ENCODE data around the gene ITPR3.
"Not testable (repeated sequence)": the region's sequence is repeated elsewhere in the genome, so short reads cannot be mapped to it uniquely, and the experiment has no call there.

ITPR3 gene

DNA sequence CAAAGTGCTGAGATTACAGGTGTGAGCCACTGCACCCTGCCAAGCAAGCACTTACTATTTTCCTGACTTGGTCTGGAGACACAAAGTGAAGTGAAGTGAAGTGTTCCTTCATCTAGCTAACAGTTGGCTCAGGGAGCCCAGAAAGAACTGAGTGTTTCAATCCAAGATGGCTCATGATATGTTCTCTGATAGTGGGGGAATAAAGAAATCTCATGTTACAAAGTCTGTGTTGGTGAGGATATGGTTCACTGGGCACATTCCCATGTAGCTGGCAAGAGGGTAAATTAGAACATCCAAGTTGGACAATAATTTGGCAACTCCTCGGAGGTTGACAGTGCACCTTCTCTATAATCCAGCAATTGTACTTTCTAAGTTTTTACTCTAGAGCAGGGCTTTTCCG lies 5.0 kb upstream of the ITPR3 start:
- DNase-seq, result no peak

DNA sequence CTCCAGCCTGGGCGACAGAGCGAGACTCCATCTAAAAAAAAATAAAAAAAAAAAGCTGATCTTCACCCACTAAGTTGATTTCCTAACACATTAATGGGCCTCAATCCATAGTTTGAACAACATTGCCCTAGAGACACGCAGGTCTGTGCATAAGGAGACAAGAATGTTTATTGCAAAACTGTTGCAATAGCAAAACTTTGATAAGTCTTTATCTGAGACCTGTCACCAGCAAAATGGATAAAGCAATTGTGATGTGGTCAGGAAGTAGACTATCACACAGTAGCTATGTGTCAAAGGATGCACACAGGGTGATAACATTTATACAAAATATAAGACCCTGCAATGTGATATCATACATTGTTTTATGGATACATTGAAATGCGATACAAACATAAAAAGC lies 4.2 kb upstream of the ITPR3 start:
- no peak for DNase-seq

DNA sequence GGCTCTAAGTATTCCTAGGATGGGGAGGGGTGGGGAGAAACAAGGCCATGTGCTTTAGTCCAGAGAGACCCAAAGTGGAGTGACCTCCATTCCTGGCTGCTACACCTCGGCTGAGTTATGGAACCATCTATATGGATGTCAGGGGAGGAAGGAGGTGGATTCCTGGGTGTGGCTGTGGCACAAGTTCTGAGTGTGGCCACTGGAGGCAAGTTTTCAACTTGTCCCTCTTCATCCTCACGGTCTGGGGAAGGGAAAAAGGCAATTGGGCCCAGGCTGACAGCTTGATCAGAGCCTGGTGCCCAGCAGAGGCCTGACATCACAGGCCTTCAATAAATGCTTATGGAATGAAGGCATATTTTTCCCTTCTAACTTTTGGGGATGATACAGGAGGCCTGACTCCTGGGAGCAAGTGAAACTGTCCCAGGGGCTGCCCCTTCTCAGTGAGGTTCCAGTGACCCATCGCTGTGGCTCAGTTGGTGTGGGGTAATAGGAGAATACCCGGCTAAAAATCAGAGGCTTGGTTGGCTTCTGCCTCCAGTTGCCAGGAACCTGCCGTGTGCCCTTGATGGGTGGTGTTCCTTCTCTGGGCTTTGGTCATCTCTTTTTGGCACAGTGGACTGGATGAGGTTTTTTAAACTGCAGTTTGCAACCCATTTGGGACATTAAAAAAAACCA lies 1.8 kb upstream of the ITPR3 start:
- DNase-seq, result no peak

DNA sequence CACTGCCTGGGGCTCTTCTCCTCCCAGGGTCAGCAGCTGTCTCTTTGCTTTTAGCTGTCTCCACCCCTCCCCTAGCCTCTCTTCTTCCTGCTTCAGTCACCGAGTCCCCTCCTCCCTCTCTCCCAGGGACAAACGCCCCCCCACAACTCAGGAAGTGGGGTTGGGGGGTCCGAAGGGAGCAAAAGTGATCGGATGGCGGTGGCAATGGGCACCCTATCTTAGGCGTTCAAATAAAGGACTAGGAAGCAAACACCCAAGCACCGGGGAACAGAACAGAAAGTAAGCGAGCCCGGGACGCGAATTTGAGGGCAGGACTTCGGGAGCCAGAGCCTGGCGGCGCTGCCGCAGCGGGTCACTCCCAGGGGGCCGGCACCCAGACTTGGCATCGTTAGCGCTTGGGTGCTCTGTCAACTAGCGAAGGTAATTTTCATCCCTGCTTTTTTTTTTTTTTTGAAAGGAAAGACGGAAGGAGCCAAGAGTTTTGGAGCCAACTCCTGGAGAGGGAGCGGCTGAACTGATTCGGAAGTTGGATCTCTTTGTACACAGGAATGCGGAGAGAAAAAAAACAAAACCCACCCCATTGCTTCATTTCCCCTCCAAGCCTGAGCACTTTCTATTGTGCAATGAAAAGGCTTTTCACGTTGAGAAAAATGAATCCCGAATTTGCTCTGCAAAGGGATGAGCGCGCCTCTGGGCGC lies 815 bp upstream of the ITPR3 start:
- no peak for DNase-seq

DNA sequence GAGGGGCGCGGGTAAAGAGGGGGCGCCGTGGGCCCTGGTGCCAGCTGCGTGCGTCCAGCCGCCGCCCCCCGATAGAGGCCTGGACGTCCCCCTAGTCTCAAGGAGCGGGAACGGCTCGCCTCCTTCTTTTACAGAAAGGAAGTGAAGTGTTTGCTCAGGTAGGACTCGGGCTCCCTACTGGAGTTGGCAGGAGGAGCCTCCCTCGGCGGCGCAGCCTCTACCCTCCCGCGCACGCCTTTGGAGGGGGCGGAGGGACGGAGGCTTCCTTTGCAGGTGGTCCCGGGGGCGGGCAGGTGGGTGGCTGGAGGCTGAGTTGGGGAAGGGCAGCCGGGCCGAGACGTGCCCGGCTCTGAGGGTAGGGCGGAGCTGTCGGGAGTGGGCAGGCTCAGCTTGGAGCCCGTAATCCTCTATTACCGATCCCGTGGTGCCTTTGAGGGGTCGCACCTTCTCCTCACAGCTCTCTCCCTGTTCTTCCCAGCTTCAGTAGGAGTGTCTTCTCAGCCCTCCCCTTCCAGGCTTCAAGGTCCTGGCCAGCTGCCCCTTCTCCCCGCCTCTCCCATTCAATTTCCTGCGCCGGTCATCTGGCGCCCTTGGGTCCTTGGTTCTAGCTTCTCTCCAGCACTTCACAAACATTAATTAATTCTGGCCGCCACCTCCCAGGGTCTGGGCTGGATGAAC lies 728 bp downstream of the ITPR3 start:
- no peak for DNase-seq

DNA sequence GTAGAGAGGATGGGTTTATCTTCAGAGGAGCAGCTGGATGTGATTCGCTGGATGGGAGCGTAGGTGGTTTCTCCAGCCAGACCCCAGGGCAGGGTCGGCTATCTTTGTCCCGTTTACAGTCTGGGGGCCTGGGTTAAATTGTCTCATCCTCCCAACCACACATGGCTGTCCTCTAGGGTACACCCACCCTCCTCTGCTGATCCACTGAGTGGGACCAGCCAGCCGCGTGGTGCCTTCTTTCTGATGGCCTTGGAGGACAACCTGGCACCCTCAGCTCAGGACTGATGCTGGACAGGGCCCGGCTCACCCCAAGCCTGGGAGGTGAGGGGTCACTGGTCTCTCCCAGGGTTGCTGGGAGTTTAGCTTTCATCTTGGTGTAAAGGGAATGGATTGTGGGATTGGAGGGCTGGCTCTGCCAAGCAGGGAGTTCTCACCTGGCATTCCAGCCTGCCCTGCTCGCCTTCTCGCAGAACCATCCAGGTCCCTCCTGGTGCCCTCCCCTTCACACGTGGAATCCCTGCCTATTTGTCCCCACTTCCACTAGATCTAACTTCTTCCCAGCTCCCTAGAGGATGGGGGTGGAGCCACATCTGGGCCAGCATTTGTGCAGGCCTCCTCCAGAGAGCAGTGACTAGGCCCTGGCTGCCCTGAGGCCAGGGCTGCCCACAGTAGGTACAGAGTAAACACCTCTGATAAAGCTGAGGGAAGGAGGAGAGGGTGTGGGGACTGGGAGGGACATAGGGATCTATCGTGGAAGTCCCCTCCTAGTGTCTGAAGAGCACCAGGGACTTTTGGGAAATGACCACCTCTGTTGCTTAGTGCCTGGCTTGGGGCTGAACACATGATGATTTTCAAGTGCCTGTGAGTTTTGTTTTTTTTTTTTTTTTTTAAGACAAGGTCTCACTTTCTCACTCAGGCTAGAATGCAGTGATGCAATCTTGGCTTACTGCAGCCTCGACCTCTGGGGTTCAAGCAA lies 1.6 kb downstream of the ITPR3 start:
- no peak for DNase-seq

DNA sequence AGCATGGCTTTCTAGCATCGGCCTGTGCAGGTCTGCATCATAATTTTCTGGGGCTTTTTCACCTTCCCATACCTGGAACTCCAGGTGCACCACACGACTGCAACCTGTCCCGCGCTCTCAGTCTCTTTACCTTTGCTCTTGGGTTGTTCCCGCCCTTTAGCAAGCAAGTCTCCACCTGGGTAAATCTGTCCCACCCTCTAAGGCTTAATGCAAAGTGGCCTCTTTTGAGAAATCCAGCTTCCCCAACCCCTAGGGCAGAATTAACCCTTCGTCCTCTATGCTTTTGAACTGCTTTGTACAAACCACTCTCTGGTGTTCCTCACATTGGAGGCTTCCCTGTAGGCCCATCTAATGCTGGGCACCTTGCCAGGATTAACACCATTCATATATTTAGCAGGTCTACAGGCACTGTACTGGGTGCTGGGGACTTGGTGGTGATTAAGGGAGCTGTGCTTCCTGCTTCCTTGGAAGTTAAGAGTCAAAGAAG lies 2.8 kb downstream of the ITPR3 start:
- no peak for DNase-seq

DNA sequence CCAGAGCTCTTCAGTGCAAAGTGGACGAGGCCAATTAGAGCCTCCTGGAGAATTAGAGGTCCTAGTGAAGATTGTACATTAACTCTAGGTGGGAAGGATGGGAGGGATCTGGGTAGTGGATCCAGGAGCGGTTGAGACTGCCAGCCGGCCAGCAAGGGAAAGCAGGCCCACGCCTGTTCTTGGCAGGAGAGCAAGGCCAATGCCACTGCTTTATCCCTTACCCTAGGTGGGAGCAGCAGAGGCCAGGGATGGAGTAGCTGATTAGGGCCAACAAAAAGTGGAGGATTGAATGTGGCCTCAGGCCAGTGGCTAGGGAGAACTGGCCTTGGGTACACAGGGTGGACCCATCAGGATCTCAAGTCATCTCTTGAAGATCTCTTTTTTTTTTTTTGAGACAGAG lies 3.7 kb downstream of the ITPR3 start:
- DNase-seq, result no peak

DNA sequence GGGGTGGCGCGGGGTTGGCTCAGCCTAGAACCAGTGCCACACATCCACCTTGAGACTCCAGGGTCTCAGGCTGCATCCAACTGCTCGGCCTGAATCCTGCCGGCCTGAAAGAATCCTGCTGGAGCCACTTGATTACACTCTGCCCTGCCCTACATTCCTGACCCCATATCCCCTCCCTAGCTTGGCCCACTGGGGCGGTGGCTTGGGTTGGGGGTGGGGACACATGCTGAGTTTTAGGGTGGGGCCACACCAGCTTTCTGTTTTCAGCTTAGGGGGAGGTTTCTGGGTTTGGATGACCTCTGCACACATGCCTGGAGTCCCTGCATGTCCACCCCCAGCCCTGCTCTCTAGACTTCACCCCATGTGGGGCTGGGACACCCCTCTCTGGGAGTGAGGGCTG lies 6.8 kb downstream of the ITPR3 start:
- DNase-seq, result no peak

DNA sequence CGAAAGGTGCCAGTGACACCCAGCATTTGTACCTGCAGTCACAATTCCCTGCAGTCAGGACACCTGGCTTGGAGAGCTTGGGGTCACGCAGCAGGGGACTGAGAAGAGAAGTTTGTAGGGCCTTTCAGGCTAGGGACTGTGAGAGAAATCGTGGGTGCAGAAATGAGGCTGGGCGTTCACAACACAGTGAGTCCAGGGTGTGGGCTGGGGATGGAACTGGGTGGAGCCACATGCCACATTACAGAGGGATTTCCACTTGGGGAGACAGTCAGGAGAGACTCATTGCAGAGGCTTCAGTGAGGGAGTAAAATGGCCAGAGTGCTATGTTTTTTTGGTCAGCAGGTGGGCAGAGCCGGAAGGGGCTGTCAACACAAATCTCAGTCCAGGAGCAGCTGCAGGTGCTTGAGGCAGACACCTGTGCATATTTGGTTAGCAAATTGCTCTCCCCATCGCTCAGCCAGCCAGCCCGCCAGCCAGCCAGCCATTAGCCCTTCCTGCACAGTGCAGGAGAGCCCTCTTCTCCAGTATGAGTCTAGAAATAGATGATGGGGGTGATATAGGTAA lies 7.4 kb downstream of the ITPR3 start:
- DNase-seq, result peak; percentile 53

DNA sequence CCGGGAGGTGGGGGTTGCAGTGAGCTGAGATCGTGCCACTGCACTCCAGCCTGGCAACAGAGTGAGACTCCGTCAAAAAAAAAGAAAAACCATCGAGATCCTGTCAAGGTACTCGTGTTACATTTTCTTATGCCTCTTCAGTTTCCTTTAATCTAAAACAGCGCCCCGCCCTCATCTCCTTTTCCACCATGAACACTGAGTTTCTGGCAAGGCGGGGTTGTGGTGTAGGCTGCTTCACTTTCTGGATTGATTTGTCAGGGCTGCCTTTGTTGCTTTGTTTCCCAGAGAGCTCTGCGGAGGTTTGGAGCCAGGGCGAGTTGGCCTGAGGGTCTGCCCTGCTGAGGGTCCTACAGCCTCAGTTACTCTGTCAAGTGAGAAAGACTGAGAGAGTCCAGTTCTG lies 8.9 kb downstream of the ITPR3 start:
- no peak for DNase-seq

DNA sequence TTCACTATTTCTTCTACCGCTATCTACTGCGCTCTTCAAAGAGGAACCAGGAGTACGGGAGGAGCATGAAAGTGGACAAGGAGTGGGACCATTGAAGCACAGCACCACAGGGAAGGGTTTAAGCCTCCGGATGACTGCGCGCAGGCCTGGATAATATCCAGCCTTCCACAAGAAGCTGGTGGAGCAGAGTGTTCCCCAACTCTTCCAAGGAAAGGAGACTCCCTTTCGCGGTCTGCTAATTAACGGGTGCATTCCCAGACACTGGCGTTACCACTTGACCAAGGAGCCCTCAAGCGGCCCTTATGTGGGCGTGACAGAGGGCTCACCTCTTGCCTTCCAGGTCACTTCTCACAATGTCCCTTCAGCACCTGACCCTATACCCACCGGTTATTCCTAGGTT lies 10.4 kb downstream of the ITPR3 start:
- DNase-seq, result not testable (repeated sequence)

DNA sequence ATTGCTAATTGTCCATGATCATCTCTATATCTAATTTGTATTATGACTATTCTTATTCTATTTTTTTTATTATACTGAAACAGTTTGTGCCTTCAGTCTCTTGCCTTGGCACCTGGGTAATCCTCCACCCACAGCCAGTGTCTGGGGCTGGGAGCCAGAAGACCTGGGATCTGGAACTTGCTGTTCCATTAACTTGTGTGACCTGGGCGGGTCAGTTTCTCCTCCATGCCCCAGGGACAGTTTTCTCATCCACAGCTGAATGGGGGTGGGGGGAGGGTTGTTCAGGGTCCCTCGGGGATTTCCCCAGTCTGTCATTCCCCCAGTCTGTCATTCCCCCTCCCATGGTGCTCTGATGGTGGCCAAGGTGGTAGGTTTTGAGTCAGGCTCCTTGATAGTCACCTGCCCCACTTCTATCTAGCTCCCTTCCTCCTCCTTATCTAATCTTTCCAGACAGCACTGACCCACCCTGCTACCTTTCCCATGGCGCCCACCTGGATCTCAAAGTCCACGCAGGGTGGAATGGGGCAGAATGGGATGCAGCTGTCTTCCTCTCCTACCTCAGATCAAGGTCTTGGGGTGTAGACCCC lies 10.9 kb downstream of the ITPR3 start:
- no peak for DNase-seq

DNA sequence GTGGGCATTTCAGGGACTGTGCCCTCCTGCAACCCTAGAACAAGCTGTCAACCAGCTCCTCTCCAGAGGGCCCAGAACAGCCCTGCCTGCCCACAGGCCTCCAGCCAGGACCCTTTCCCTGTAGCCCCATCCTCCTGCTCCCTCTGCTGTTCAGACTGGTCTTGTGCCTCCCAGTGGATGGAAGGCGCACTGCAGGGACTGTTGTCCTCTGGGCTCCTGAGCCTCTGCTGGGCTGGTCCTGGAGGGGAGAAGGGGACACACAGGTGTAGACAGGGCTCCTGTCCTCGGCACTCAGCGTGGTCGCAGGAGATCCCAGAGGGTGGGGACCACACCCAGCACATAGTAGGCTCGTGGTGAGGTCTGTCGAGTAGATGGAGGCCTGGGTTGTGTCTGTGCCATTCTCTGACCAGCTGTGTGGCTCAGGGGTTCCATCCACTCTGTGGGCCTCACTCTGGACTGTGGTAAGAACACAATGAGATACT lies 11.5 kb downstream of the ITPR3 start:
- no peak for DNase-seq

DNA sequence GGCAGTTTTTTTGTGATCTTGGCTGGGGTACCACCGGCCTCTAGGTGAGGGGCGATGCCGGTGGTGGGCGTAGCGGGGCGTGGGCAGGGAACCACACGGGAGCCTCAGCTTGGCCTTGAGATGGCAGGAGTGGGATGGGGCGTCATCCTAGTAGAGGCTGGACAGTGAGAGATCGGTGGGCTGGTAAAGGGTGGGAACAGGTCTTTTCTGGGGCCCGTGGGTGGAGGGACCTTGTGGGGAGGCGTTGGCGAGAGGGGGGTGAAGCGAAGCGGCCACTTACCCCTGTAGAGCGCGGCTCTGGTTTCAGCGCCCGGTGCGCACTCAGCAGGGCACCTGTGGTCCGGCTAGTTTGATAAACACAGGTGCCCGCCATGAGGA lies 12.0 kb downstream of the ITPR3 start:
- DNase-seq, result no peak

DNA sequence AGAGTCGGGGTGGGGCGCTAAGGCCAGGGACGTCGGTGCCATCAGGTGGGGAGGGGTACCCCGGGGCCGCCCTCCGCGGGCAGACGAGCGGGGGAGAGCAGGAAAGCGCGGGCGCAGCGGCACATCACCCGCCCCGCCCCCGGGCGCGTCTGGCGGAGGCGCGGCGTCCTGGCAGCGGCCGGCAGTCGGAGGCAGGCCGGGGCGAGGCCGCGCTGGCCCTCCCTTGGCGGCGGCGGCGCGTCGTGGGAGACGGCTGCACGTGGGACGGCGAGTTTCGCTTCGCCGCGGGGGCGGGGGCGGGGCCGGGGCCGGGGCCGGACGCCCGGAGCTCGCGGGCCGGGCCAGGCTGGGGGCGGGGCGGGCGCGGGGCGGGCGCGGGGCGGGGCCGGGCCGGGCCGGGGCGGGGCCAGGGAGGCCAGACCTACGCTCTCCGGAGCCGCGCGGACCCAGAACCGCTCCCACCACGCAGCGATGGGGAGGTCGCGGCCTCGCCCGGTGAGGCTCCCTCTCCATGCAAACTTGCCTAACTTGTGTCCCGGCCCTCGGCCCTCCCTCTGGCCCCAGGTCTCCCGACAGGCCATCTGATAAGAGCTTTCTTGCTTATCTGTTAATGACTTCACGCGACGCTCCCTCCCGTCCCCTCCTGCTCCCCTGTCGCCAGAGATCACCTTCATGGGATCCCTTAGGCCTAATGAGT lies 12.5 kb downstream of the ITPR3 start:
- DNase-seq, result no peak

DNA sequence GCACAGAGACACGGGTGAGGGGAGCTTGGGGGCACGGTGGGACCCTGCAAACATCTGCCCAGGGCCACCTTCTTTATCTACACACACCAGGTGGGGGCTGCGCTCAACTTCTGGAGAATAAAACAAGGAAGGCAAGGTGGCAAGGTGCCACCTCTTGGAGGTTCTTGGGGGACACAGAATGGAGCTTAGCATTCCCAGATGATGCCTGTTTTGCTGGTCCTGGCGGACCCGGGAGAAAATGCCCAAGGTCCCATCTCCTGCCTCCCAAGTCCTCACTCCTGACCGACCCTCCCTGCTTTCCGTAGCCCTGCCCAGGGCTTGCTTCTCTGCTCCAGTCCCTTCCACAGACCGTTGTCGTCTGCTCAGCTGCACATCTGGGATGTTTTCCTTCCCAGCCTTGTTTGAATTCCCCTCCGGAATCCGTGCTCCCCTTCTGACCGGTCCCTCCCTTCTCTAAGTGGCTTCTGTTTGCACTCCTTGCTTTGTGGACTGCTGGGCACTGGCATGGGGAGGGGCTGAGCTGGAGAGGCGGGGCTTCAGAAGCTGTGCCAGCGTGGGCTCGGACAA lies 13.1 kb downstream of the ITPR3 start:
- no peak for DNase-seq

DNA sequence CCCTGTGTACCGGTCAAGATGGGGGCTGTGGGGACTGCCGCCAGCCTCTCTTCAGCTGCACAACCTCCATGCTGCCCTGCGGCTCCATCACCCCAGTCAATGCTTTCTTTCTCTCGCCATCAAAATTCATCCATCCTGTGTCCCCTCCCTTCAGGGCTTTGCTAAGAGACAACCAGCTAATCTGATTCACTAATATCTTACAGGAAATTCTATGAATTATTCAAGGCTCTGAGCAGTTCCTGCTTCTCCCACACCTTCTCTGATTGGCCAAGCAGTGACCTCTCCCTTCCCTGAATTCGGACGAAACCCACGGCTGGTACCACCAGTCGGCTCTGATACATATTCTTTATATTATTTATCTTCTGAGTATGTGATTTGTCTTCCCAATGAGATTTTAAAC lies 13.8 kb downstream of the ITPR3 start:
- DNase-seq, result no peak

DNA sequence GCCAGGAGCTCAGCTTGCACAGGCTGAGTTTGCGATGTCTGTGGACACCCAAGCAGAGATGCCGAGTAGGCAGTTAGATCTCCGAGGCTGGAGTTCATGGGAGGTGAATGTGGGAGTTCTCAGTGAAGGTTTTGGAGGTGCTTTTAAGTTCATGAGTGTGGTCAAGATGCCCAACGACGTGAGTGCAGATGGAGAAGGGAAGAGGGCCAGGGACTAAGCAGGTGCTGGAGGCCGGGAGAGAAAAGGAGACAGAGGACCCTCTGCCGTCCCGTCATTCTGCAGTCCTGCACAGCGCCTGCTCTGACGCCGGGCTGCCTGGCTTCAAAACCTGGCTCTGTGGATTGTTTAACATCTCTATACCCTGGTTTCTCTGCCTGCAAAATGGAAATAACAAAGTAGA lies 15.5 kb downstream of the ITPR3 start:
- no peak for DNase-seq

DNA sequence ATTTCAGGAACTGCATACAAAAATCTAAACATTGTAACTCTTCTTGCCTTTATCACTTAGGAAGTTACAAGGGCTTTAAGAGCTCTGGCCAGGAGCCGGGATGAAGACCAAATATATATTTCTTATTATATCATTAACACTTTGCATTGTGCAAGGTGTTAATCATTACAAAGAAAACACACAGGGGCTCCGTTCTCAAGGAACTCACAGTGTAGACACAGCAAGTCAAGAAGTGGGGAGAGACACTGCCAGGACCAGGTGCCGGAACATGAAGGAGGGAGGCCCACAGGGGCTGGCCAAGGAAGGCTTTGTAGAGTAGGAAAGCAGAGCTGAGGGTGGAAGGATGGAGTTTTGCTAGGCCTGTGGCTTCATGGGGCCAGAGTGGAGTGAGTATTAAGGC lies 17.4 kb downstream of the ITPR3 start:
- DNase-seq, result no peak

DNA sequence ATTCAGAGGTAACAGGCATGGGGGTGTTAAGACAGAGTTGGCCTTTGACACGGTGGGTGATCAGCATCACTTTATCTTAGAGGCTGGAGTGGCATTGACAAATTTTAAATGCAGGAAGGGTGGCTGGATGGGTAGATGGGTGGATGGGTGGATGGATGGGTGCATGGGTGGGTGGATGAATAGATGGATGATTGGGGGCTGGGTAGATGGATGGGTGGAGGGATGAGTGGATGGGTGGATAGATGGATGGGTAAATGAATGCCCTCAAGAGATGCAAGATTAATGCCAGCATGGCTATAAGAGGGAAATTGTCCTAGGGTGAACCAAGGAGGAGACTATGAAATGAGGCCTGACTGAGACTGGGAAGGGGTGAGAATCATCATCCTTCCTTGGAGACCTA lies 18.4 kb downstream of the ITPR3 start:
- DNase-seq, result no peak
